WTC11 (cell line): ENCODE results near the gene USP48. TPM values are rescaled to one million over a fixed set of nuclear protein-coding genes. Genes with fewer than 3 reads are reported as not detected.

Experiments used
- ATAC-seq: fragments of 200-7000 bp; cut with Tn5 transposase; 2 replicates; pipeline ENCODE4 v1.10.0; 2021; ENCODE audit warnings: mild to moderate bottlenecking, moderate library complexity
- CTCF ChIA-PET: fragments of 300-600 bp; sonication (Branson Sonifier 250); formaldehyde crosslinking; loops from one replicate; lab custom pipeline; 2021; ENCODE audit warnings: antibody characterized with exemption; lab: Charles Lee
- POLR2A ChIA-PET: fragments of 350-600 bp; sonication (Branson Sonifier 250); formaldehyde crosslinking; loops from one replicate; lab custom pipeline; 2021; ENCODE audit warnings: antibody characterized with exemption; lab: Charles Lee
- DNase-seq: peaks from one replicate; pipeline ENCODE4 v3.0.0; 2021; ENCODE audit warnings: low spot score
- H3K27ac Mint-ChIP-seq: 2 replicates; pipeline ENCODE4 v1.8.0; 2021; ENCODE audit warnings: mixed read lengths
- H3K27me3 Mint-ChIP-seq: 2 replicates; pipeline ENCODE4 v1.8.0; 2021; ENCODE audit warnings: low read depth, mild to moderate bottlenecking, moderate library complexity, mixed read lengths
- H3K36me3 Mint-ChIP-seq: 2 replicates; pipeline ENCODE4 v1.8.0; 2021; ENCODE audit warnings: mixed read lengths
- H3K4me1 Mint-ChIP-seq: 2 replicates; pipeline ENCODE4 v1.8.0; 2022; ENCODE audit warnings: mixed read lengths
- H3K4me3 Mint-ChIP-seq: 2 replicates; pipeline ENCODE4 v1.8.0; 2021; ENCODE audit warnings: mild to moderate bottlenecking, moderate library complexity, mixed read lengths
- H3K9me3 Mint-ChIP-seq: 2 replicates; pipeline ENCODE4 v1.8.0; 2021; ENCODE audit warnings: mixed read lengths
- ARID4B ChIP-seq: sonication (generic); formaldehyde crosslinking; IDR thresholded peaks from 2 replicates; pipeline ENCODE4 v1.8.0; 2023; ENCODE audit warnings: missing genetic modification reagents, mild to moderate bottlenecking, borderline replicate concordance
- ATF2 ChIP-seq: sonication (generic); formaldehyde crosslinking; IDR thresholded peaks from 2 replicates; pipeline ENCODE4 v1.8.1; 2022; ENCODE audit warnings: low read depth, missing genetic modification reagents, borderline replicate concordance
- CTCF ChIP-seq: fragments of 200-600 bp; IDR thresholded peaks from 2 replicates; pipeline ENCODE4 v1.8.0; 2022; ENCODE audit warnings: antibody characterized with exemption
- FOXP1 ChIP-seq: sonication (generic); formaldehyde crosslinking; IDR thresholded peaks from 2 replicates; pipeline ENCODE4 v1.8.0; 2022; ENCODE audit warnings: missing genetic modification reagents, mild to moderate bottlenecking, moderate library complexity, borderline replicate concordance
- MYBL2 ChIP-seq: sonication (generic); formaldehyde crosslinking; IDR thresholded peaks from 2 replicates; pipeline ENCODE4 v1.8.1; 2023; ENCODE audit warnings: mild to moderate bottlenecking, moderate library complexity, missing genetic modification reagents
- NR2C2 ChIP-seq: sonication (generic); formaldehyde crosslinking; IDR thresholded peaks from 2 replicates; pipeline ENCODE4 v1.8.0; 2022; ENCODE audit warnings: mild to moderate bottlenecking, missing genetic modification reagents
- OVOL2 ChIP-seq: fragments of 250-450 bp; sonication (Bioruptor Pico); IDR thresholded peaks from 2 replicates; pipeline ENCODE4 v1.9.0; 2021; ENCODE audit warnings: mild to moderate bottlenecking, borderline replicate concordance
- PRRX2 ChIP-seq: fragments of 250-450 bp; sonication (Bioruptor Pico); IDR thresholded peaks from 2 replicates; pipeline ENCODE4 v1.8.0; 2021; ENCODE audit warnings: mild to moderate bottlenecking
- RORB ChIP-seq: fragments of 250-450 bp; sonication (Bioruptor Pico); IDR thresholded peaks from 2 replicates; pipeline ENCODE4 v1.9.0; 2021; ENCODE audit warnings: mild to moderate bottlenecking
- SMAD3 ChIP-seq: sonication (generic); formaldehyde crosslinking; IDR thresholded peaks from 2 replicates; pipeline ENCODE4 v1.8.0; 2022; ENCODE audit warnings: missing genetic modification reagents, mild to moderate bottlenecking, borderline replicate concordance
- SMAD4 ChIP-seq: sonication (generic); formaldehyde crosslinking; IDR thresholded peaks from 2 replicates; pipeline ENCODE4 v1.8.0; 2022; ENCODE audit warnings: mild to moderate bottlenecking, missing genetic modification reagents
- TP53 ChIP-seq: sonication (generic); formaldehyde crosslinking; IDR thresholded peaks from 2 replicates; pipeline ENCODE4 v1.8.1; 2023; ENCODE audit warnings: mild to moderate bottlenecking, missing genetic modification reagents
- ZNF138 ChIP-seq: sonication (generic); formaldehyde crosslinking; conservative IDR thresholded peaks from 2 replicates; pipeline ENCODE4 v1.8.1; 2022; ENCODE audit warnings: mild to moderate bottlenecking, moderate library complexity, missing genetic modification reagents
- ZNF416 ChIP-seq: fragments of 250-450 bp; sonication (Bioruptor Pico); IDR thresholded peaks from 2 replicates; pipeline ENCODE4 v1.9.0; 2021; ENCODE audit warnings: mild to moderate bottlenecking, inconsistent platforms
- total RNA-seq: library from RNA; stranded (reverse); gene quantifications from 3 replicates; pipeline ENCODE4 v1.2.3, GENCODE V29; 2021
- TF ChIP-seq, protein P1 (sequence below): sonication (generic); formaldehyde crosslinking; IDR thresholded peaks from 2 replicates; pipeline ENCODE4 v1.8.0; 2022; ENCODE audit warnings: mild to moderate bottlenecking, missing genetic modification reagents
- TF ChIP-seq, protein P2 (sequence below): sonication (generic); formaldehyde crosslinking; IDR thresholded peaks from 2 replicates; pipeline ENCODE4 v1.8.1; 2022; ENCODE audit warnings: missing genetic modification reagents, borderline replicate concordance
- TF ChIP-seq, protein P3 (sequence below): fragments of 250-450 bp; sonication (Bioruptor Pico); IDR thresholded peaks from 2 replicates; pipeline ENCODE4 v1.9.0; 2021; ENCODE audit warnings: mild to moderate bottlenecking

The USP48 gene
- total RNA-seq, 1 experiment from 2014 or later, result 86.9 TPM

GRCh38 chr1:21641967-21642739 is 140.8 kb downstream of the USP48 start (continued):
- TF ChIP-seq, protein P1, sequence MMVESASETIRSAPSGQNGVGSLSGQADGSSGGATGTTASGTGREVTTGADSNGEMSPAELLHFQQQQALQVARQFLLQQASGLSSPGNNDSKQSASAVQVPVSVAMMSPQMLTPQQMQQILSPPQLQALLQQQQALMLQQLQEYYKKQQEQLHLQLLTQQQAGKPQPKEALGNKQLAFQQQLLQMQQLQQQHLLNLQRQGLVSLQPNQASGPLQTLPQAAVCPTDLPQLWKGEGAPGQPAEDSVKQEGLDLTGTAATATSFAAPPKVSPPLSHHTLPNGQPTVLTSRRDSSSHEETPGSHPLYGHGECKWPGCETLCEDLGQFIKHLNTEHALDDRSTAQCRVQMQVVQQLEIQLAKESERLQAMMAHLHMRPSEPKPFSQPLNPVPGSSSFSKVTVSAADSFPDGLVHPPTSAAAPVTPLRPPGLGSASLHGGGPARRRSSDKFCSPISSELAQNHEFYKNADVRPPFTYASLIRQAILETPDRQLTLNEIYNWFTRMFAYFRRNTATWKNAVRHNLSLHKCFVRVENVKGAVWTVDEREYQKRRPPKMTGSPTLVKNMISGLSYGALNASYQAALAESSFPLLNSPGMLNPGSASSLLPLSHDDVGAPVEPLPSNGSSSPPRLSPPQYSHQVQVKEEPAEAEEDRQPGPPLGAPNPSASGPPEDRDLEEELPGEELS (CRISPR knock-in tag), result no peak
- TF ChIP-seq ZNF416, result no peak
- TF ChIP-seq OVOL2, result no peak

GRCh38 chr1:21641537-21641936 is 141.4 kb downstream of the USP48 start:
- Mint-ChIP-seq H3K36me3 (no peaks in the 10 kb centered on the region), H3K4me3 (no peak overlapping the region), H3K9me3 (no peaks in the 10 kb centered on the region), H3K4me1 (peaks cover 18% of the 10 kb centered on the region), H3K27me3 (no peaks in the 10 kb centered on the region), H3K27ac (no peak overlapping the region)
- ATAC-seq (no peak), DNase-seq (no peak)
- CTCF ChIA-PET, result interaction anchor here (0.6 to 1.4 kb wide), 2 partner anchors 14 to 222 kb away, joined by 3 to 4 read pairs; no protein-coding TSS in a partner anchor
- POLR2A ChIA-PET, result no interaction called here
- TF ChIP-seq TP53 (CRISPR knock-in tag), result no peak
- TF ChIP-seq SMAD3 (CRISPR knock-in tag), result no peak
- no peak for TF ChIP-seq FOXP1 (CRISPR knock-in tag)
- no peak for TF ChIP-seq PRRX2 (CRISPR knock-in tag)
- TF ChIP-seq RORB, result no peak
- TF ChIP-seq, protein P2, sequence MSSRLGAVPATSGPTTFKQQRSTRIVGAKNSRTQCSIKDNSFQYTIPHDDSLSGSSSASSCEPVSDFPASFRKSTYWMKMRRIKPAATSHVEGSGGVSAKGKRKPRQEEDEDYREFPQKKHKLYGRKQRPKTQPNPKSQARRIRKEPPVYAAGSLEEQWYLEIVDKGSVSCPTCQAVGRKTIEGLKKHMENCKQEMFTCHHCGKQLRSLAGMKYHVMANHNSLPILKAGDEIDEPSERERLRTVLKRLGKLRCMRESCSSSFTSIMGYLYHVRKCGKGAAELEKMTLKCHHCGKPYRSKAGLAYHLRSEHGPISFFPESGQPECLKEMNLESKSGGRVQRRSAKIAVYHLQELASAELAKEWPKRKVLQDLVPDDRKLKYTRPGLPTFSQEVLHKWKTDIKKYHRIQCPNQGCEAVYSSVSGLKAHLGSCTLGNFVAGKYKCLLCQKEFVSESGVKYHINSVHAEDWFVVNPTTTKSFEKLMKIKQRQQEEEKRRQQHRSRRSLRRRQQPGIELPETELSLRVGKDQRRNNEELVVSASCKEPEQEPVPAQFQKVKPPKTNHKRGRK, result no peak
- no peak for TF ChIP-seq NR2C2 (CRISPR knock-in tag)
- no peak for TF ChIP-seq ATF2 (CRISPR knock-in tag)
- TF ChIP-seq SMAD4 (CRISPR knock-in tag), result no peak
- TF ChIP-seq MYBL2 (CRISPR knock-in tag), result no peak
- TF ChIP-seq, protein P3, sequence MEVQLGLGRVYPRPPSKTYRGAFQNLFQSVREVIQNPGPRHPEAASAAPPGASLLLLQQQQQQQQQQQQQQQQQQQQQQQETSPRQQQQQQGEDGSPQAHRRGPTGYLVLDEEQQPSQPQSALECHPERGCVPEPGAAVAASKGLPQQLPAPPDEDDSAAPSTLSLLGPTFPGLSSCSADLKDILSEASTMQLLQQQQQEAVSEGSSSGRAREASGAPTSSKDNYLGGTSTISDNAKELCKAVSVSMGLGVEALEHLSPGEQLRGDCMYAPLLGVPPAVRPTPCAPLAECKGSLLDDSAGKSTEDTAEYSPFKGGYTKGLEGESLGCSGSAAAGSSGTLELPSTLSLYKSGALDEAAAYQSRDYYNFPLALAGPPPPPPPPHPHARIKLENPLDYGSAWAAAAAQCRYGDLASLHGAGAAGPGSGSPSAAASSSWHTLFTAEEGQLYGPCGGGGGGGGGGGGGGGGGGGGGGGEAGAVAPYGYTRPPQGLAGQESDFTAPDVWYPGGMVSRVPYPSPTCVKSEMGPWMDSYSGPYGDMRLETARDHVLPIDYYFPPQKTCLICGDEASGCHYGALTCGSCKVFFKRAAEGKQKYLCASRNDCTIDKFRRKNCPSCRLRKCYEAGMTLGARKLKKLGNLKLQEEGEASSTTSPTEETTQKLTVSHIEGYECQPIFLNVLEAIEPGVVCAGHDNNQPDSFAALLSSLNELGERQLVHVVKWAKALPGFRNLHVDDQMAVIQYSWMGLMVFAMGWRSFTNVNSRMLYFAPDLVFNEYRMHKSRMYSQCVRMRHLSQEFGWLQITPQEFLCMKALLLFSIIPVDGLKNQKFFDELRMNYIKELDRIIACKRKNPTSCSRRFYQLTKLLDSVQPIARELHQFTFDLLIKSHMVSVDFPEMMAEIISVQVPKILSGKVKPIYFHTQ, result no peak
- no peak for TF ChIP-seq ARID4B (CRISPR knock-in tag)
- no peak for TF ChIP-seq ZNF138 (CRISPR knock-in tag)
- TF ChIP-seq CTCF, result no peak
